ENCODE data around the gene ODAM.

The ODAM gene

GRCh38 chr4:70178075-70178660, 17.4 kb upstream of the ODAM start:
- no peaks in the 10 kb centered on the region for H4K20me1 ChIP-seq (ENCODE audit: control insufficient read depth, insufficient read depth, low read depth, low read length)
- no peak for TF ChIP-seq EZH2phosphoT487 (IDR thresholded peaks at IDR 0.05; ENCODE audit: borderline replicate concordance, low read length)
- TF ChIP-seq, protein P1, sequence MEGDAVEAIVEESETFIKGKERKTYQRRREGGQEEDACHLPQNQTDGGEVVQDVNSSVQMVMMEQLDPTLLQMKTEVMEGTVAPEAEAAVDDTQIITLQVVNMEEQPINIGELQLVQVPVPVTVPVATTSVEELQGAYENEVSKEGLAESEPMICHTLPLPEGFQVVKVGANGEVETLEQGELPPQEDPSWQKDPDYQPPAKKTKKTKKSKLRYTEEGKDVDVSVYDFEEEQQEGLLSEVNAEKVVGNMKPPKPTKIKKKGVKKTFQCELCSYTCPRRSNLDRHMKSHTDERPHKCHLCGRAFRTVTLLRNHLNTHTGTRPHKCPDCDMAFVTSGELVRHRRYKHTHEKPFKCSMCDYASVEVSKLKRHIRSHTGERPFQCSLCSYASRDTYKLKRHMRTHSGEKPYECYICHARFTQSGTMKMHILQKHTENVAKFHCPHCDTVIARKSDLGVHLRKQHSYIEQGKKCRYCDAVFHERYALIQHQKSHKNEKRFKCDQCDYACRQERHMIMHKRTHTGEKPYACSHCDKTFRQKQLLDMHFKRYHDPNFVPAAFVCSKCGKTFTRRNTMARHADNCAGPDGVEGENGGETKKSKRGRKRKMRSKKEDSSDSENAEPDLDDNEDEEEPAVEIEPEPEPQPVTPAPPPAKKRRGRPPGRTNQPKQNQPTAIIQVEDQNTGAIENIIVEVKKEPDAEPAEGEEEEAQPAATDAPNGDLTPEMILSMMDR (IDR thresholded peaks at IDR 0.05; ENCODE audit: low read depth, low read length, poor library complexity, severe bottlenecking) = no peak
- H3K36me3 ChIP-seq (ENCODE audit: control insufficient read depth, low read length) = no peaks in the 10 kb centered on the region
- H3K9me3 ChIP-seq (ENCODE audit: control insufficient read depth, insufficient read depth, low read length) = no peaks in the 10 kb centered on the region
- no peak overlapping the region for H3K27ac ChIP-seq (ENCODE audit: low read depth, low read length)
- no peaks in the 10 kb centered on the region for H3K4me1 ChIP-seq (ENCODE audit: control insufficient read depth, low read length)
- H3K4me2 ChIP-seq (ENCODE audit: low read length) = no peak overlapping the region
- H3K4me3 ChIP-seq (ENCODE audit: low read length) = no peak overlapping the region
- no peaks in the 10 kb centered on the region for H3K9me2 ChIP-seq (replicated peaks; ENCODE audit: control insufficient read depth, low read length)
- no peaks in the 10 kb centered on the region for H3K27me3 ChIP-seq (ENCODE audit: control insufficient read depth, low read length)
- no peaks in the 10 kb centered on the region for H3K79me2 ChIP-seq (ENCODE audit: control insufficient read depth, low read length)
- no peaks in the 10 kb centered on the region for H3F3A ChIP-seq (ENCODE audit: control insufficient read depth, insufficient read depth)

DNA sequence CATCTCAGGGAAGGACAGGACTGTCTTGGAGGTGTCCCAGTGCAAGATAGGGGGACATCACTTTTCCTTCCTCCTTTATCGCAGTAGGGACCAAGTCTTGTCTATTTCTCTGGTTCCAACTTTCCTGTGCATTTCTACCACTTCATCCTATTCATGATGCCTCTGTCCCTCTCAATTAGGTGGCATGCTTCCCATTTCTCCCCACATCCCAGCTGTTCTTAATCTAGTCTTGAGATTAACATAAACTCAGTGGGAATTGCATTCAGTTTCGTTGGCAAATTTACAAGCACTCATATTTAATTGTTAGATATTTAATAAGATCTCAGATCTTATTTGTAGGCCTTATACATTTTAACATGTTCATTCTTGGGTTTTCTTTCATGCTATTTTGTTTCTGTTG, 15.7 kb upstream of the ODAM start:
- Histone ChIP-seq H3K9me3 (ENCODE audit: control insufficient read depth, insufficient read depth, low read length) (no peaks in the 10 kb centered on the region), H3F3A (ENCODE audit: control insufficient read depth, insufficient read depth) (no peaks in the 10 kb centered on the region), H3K4me1 (ENCODE audit: control insufficient read depth, low read length) (no peaks in the 10 kb centered on the region), H4K20me1 (ENCODE audit: control insufficient read depth, insufficient read depth, low read depth, low read length) (no peaks in the 10 kb centered on the region), H3K36me3 (ENCODE audit: control insufficient read depth, low read length) (no peaks in the 10 kb centered on the region), H3K27ac (ENCODE audit: low read depth, low read length) (no peak overlapping the region), H3K4me3 (ENCODE audit: low read length) (no peak overlapping the region), H3K4me2 (ENCODE audit: low read length) (no peak overlapping the region), H3K27me3 (ENCODE audit: control insufficient read depth, low read length) (no peaks in the 10 kb centered on the region), H3K79me2 (ENCODE audit: control insufficient read depth, low read length) (no peaks in the 10 kb centered on the region), H3K9me2 (replicated peaks; ENCODE audit: control insufficient read depth, low read length) (no peaks in the 10 kb centered on the region)
- no peak for TF ChIP-seq EZH2phosphoT487 (IDR thresholded peaks at IDR 0.05; ENCODE audit: borderline replicate concordance, low read length)
- TF ChIP-seq, protein P1 (IDR thresholded peaks at IDR 0.05; ENCODE audit: low read depth, low read length, poor library complexity, severe bottlenecking) = no peak

DNA sequence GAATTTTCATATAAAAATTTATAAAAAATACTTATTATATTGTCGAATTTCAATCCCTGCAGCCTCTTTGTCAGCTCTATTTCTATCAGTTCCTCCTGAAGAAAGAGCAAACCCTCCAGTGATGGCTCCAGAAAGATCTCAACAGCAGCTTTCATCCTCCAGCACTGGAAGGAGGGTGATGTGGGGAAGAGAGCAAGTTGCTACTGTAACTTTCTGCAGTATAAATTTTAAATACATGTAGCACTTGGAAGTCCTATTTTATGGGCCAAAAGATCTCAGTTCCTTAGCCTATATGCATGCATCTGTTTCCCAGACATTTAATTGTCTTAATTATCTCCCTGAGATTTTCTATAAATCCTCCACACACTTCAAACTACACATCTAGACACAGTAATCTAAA, 13.7 kb upstream of the ODAM start:
- no peaks in the 10 kb centered on the region for H4K20me1 ChIP-seq (ENCODE audit: control insufficient read depth, insufficient read depth, low read depth, low read length)
- H3F3A ChIP-seq (ENCODE audit: control insufficient read depth, insufficient read depth) = no peaks in the 10 kb centered on the region
- no peaks in the 10 kb centered on the region for H3K4me1 ChIP-seq (ENCODE audit: control insufficient read depth, low read length)
- no peak overlapping the region for H3K27ac ChIP-seq (ENCODE audit: low read depth, low read length)
- H3K9me3 ChIP-seq (ENCODE audit: control insufficient read depth, insufficient read depth, low read length) = no peaks in the 10 kb centered on the region
- TF ChIP-seq EZH2phosphoT487 (IDR thresholded peaks at IDR 0.05; ENCODE audit: borderline replicate concordance, low read length) = no peak
- TF ChIP-seq, protein P1 (IDR thresholded peaks at IDR 0.05; ENCODE audit: low read depth, low read length, poor library complexity, severe bottlenecking) = no peak
- H3K4me2 ChIP-seq (ENCODE audit: low read length) = no peak overlapping the region
- no peaks in the 10 kb centered on the region for H3K79me2 ChIP-seq (ENCODE audit: control insufficient read depth, low read length)
- no peak overlapping the region for H3K4me3 ChIP-seq (ENCODE audit: low read length)
- H3K36me3 ChIP-seq (ENCODE audit: control insufficient read depth, low read length) = no peaks in the 10 kb centered on the region
- no peaks in the 10 kb centered on the region for H3K9me2 ChIP-seq (replicated peaks; ENCODE audit: control insufficient read depth, low read length)
- H3K27me3 ChIP-seq (ENCODE audit: control insufficient read depth, low read length) = no peaks in the 10 kb centered on the region
